ENCODE measurements around the gene LCN6.

- TF ChIP-seq CTCF (IDR thresholded peaks at IDR 0.05) (no peak), EZH2 (IDR thresholded peaks at IDR 0.05) (no peak)
Measured at GRCh38 chr9:136718345-136719194, 29.8 kb downstream of the LCN6 start.
